Upper lobe of right lung (tissue), 1 donor: Measurements from ENCODE around the gene KRTAP5-6. TPM values are rescaled to one million over a fixed set of nuclear protein-coding genes. Genes with fewer than 3 reads are reported as not detected.

Experiments
- ATAC-seq: fragments of 200-7000 bp; cut with Tn5 transposase; one replicate; pipeline ENCODE4 v1.9.1; 2020; ENCODE audit warnings: mild to moderate bottlenecking, moderate library complexity
- DNase-seq: peaks from one replicate; pipeline ENCODE4 v3.0.0-alpha.2; 2020
- H3K27ac ChIP-seq: fragments of 200-600 bp; one replicate; pipeline ENCODE4 v1.8.0; 2022
- H3K27me3 ChIP-seq: fragments of 200-600 bp; one replicate; pipeline ENCODE4 v1.8.0; 2022; ENCODE audit warnings: mild to moderate bottlenecking
- H3K36me3 ChIP-seq: fragments of 200-600 bp; one replicate; pipeline ENCODE4 v1.8.0; 2022
- H3K4me1 ChIP-seq: fragments of 200-600 bp; one replicate; pipeline ENCODE4 v1.8.0; 2022
- H3K4me3 ChIP-seq: fragments of 200-600 bp; one replicate; pipeline ENCODE4 v1.8.0; 2022; ENCODE audit warnings: mild to moderate bottlenecking
- H3K9me3 ChIP-seq: fragments of 200-600 bp; one replicate; pipeline ENCODE4 v1.8.0; 2022
- intact Hi-C: fragments of 100-400 bp; cut with DNase I; formaldehyde crosslinking; loops from one replicate; pipeline ENCODE4 v1.11.0; 2022
- total RNA-seq: library from RNA; stranded (reverse); fragmentation: NEBNext Ultra II Directional; extraction: Animal tissue kit (Norgen Biotek cat#: 25700); gene quantifications from one replicate; pipeline ENCODE4 v1.2.1, GENCODE V29; 2021
- TF ChIP-seq, protein P1 (sequence below): fragments of 200-600 bp; IDR thresholded peaks from one replicate; pipeline ENCODE4 v1.8.0; 2022; ENCODE audit warnings: antibody characterized with exemption
- donor health status: DM: no; HTN: yes; CAD: no; lungs with severe emphysema.

KRTAP5-6 gene
- total RNA-seq, 1 donor from 2014 or later, result not detected

DNA sequence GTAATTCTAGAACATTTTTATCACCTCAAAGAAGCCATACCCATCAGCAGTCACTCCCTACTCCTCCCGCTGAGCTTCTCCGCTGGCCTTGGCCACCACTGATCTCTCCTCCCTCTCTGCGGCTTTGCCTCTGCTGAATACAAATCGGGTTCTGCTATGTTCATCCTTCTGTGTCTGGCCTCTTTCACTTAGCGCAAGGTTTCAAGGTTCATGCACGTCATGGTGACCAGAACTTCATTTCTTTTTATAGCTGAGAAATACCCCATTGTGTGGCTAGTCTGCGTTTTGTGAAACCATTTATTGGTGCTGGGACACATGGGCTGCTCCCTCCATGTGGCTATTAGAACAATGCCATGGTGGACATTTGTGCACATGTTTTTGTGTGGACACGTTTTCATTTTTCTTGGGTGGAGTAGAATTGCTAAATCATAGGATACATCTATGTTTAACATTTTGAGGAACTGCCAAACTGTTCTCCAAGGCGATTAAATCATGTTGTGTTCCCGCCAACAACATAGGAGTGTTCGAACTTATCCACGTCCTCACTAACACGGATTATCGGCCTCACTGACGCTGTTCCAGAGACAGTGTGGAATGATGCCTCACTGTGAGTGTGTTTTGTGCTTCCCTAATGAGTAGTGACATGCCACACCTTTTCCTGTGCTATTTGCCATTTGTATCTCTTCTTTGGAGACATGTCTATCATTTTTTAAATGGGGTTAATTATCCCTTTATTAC is 24.2 kb upstream of the KRTAP5-6 start:
- Histone ChIP-seq H3K9me3 (no peaks in the 10 kb centered on the region), H3K4me1 (no peaks in the 10 kb centered on the region), H3K27me3 (peaks cover 39% of the 10 kb centered on the region), H3K27ac (no peak overlapping the region), H3K4me3 (no peak overlapping the region), H3K36me3 (no peaks in the 10 kb centered on the region)
- DNase-seq, result no peak
- intact Hi-C loops, result no loop called here
- TF ChIP-seq, protein P1, sequence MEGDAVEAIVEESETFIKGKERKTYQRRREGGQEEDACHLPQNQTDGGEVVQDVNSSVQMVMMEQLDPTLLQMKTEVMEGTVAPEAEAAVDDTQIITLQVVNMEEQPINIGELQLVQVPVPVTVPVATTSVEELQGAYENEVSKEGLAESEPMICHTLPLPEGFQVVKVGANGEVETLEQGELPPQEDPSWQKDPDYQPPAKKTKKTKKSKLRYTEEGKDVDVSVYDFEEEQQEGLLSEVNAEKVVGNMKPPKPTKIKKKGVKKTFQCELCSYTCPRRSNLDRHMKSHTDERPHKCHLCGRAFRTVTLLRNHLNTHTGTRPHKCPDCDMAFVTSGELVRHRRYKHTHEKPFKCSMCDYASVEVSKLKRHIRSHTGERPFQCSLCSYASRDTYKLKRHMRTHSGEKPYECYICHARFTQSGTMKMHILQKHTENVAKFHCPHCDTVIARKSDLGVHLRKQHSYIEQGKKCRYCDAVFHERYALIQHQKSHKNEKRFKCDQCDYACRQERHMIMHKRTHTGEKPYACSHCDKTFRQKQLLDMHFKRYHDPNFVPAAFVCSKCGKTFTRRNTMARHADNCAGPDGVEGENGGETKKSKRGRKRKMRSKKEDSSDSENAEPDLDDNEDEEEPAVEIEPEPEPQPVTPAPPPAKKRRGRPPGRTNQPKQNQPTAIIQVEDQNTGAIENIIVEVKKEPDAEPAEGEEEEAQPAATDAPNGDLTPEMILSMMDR, result no peak
- ATAC-seq, result no peak

DNA sequence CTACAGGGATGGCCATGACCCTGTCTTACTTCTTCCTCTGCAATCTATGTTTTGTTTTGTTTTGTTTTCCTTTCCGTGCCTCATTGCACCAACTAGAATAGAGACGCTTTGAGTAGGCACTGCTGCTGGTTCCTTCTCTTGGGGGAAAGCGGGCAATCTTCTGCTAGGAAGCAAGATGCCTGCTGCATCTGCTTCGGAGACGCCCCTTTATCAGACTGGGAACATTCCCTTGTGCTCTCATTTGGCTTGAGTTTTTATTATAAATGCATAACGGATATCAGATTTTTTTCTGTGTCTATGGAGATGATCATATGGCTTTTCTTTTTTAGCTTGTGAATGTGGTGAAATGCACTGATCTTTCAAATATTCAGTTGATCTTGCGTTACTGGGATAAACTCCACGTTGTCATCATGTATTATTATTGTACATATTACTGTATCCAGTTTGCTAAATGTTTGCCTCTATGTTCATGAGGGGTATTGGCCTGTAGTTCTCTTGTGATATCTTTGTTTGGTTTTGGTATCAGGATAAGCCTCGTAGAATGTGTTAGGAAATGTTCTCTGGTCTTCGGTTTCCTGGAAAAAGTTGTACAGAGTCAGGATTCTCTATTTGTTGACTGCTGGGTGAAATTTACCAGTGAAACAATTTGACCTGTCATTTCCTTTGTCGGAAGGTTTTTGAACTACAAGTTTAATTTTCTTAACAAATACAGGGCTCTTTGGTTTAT is 23.4 kb upstream of the KRTAP5-6 start:
- DNase-seq, result no peak
- H3K36me3 ChIP-seq, result no peaks in the 10 kb centered on the region
- no peaks in the 10 kb centered on the region for H3K4me1 ChIP-seq
- intact Hi-C loops, result no loop called here
- peaks cover 42% of the 10 kb centered on the region for H3K27me3 ChIP-seq
- H3K9me3 ChIP-seq, result no peaks in the 10 kb centered on the region
- H3K27ac ChIP-seq, result no peak overlapping the region
- no peak overlapping the region for H3K4me3 ChIP-seq
- no peak for ATAC-seq
- TF ChIP-seq, protein P1, result no peak

DNA sequence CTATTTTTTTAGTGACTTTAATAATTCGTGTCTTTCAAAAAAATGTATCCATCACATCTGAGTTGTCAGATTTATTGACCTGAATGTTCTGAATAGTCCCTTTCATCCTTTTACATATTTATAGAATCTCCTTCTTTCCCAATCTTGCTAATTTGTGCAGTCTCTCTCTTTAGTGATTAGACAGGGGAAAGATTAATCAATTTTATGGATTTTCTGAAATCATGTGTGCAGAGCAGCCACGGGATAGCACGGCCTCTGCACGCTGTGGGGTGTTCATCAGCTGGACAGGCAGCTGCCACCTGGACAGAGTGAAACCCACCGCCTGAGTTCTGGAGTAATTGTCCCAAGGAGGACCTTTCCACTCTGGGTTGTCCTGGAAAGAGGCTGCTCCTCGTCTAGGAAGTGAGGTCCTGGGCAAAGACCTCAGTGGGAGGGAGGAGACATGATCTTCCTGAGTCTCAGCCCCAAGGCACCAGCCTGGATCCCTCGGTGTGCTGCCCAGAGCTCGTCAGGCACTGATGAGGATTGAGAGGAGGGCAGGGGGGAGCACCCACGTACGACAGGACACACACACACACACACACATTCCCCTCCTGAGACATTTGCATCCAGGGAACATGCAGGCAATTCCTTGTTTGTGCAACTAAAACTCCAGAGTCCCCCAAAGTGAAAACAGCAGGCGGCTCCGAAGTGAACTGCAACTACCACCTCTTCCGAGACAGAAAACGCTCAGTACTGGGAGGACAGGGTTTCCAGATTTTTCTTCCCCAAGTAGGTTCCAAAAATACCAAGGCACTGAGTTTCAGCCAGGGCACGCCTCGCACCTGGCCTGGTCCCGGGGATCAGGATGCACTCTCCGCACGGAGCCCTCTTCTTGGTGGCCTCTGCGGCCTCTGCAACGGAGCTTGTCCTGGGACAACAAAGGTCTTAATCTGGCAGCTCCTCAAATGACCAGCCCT is 22.5 kb upstream of the KRTAP5-6 start:
- DNase-seq, result no peak
- Histone ChIP-seq H3K9me3 (no peaks in the 10 kb centered on the region), H3K4me3 (no peak overlapping the region), H3K27ac (no peak overlapping the region), H3K4me1 (no peaks in the 10 kb centered on the region), H3K27me3 (peaks cover 41% of the 10 kb centered on the region), H3K36me3 (no peaks in the 10 kb centered on the region)
- intact Hi-C loops, result no loop called here
- ATAC-seq, result no peak
- TF ChIP-seq, protein P1, result no peak

DNA sequence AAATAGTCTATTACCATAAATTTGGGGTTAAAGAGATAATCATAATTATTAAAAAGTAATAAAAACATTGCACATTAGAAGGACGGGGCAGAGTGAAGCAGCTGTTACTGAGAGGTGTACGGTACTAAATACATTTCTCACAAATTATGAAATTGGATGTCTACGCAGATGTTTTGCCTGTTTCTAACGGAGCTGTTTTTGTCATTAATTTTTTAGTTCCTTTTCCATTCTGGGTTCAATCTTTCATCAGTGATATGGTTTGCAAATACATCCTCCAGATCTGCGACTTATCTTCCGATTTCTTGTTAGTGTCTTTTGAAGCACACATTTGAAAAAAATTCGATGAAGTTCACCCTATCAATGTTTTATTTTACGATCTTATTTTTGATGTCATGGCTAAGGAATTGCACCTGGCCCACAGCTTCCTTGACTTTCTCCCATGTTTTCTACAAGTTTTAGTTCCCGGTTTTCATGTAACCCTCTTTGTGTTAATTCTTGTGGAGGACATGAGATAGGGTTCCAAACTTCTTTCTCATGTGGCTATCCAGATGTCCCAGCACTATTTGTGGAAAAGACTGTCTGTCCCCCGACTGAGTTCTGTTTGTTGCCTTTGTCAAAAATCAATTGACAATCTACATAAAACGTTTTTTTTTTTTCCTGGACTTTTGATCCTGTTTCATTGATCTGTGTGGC is 21.3 kb upstream of the KRTAP5-6 start:
- Histone ChIP-seq H3K4me3 (no peak overlapping the region), H3K27ac (no peak overlapping the region), H3K36me3 (no peaks in the 10 kb centered on the region), H3K4me1 (no peaks in the 10 kb centered on the region), H3K9me3 (no peaks in the 10 kb centered on the region), H3K27me3 (peaks cover 43% of the 10 kb centered on the region)
- ATAC-seq (no peak), DNase-seq (no peak)
- intact Hi-C loops, result no loop called here
- TF ChIP-seq, protein P1, result no peak

DNA sequence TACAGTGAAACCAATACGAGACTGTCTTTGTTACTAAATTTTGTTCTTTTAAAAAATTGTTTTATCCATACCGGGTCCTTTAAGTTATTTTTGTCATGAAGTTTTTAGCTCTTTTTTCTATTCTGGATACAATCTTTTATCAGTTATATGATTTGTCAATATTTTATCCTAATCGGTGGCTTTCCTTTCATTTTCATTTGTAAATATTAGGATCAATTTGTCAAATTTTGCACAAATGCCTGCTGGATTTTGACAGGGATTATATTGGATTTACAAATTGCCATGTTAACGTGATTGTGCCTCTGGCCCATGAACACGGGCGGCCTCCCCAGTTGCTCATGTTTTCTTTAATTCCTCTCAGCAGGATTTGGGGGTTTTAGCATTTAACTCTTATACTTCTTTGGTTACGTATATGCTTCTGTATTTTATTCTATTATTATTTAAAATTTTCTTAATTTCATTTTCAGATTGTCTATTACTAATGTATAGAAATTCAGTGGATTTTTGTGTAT is 20.7 kb upstream of the KRTAP5-6 start:
- Histone ChIP-seq H3K4me1 (no peaks in the 10 kb centered on the region), H3K36me3 (no peaks in the 10 kb centered on the region), H3K4me3 (no peak overlapping the region), H3K27me3 (peaks cover 43% of the 10 kb centered on the region), H3K9me3 (no peaks in the 10 kb centered on the region), H3K27ac (no peak overlapping the region)
- TF ChIP-seq, protein P1, result no peak
- ATAC-seq (no peak), DNase-seq (no peak)
- intact Hi-C loops, result no loop called here
